KOPT-K1 (cell line): ENCODE results near the gene ADSL.
A peak's percentile ranks its signal among the peaks of the same experiment; 100 is the strongest.
"Not testable (repeated sequence)": the region's sequence is repeated elsewhere in the genome, so short reads cannot be mapped to it uniquely, and the experiment has no call there.

Source experiments
- H3K27ac ChIP-seq: fragments of 200-600 bp; sonication (generic); 2 replicates; pipeline ENCODE4 v1.5.1; 2016; ENCODE audit warnings: antibody characterized with exemption, mild to moderate bottlenecking, low read depth, low read length; ENCODE audit not compliant: poor library complexity, severe bottlenecking
- H3K36me3 ChIP-seq: fragments of 200-600 bp; sonication (generic); 2 replicates; pipeline ENCODE4 v1.5.1; 2017; ENCODE audit warnings: antibody characterized with exemption, mild to moderate bottlenecking, low read length, moderate library complexity; ENCODE audit not compliant: insufficient read depth
- H3K9me3 ChIP-seq: fragments of 200-600 bp; sonication (generic); 2 replicates; pipeline ENCODE4 v1.5.1; 2017; ENCODE audit warnings: antibody characterized with exemption, low read length, mild to moderate bottlenecking; ENCODE audit not compliant: insufficient read depth, poor library complexity, severe bottlenecking

The ADSL gene

GRCh38 chr22:40376149-40376548 is 29.8 kb downstream of the ADSL start:
- no peaks in the 10 kb centered on the region for H3K9me3 ChIP-seq
- peaks cover 17% of the 10 kb centered on the region for H3K36me3 ChIP-seq
- H3K27ac ChIP-seq = no peak overlapping the region

- no peaks in the 10 kb centered on the region for H3K9me3 ChIP-seq
- H3K27ac ChIP-seq = no peak overlapping the region
- peaks cover 13% of the 10 kb centered on the region for H3K36me3 ChIP-seq
Observed at GRCh38 chr22:40377931-40378330, 31.6 kb downstream of the ADSL start.

GRCh38 chr22:40378448-40378847 is 32.1 kb downstream of the ADSL start:
- H3K27ac ChIP-seq, H3K9me3 ChIP-seq, H3K36me3 ChIP-seq: not testable (repeated sequence)

GRCh38 chr22:40381461-40381860 is 35.2 kb downstream of the ADSL start:
- no peak overlapping the region for H3K27ac ChIP-seq

GRCh38 chr22:40383905-40384304 is 37.6 kb downstream of the ADSL start:
- Histone ChIP-seq H3K27ac (no peak overlapping the region), H3K9me3 (no peaks in the 10 kb centered on the region), H3K36me3 (no peaks in the 10 kb centered on the region)

More at GRCh38 chr22:40381461-40381860, 35.2 kb downstream of the ADSL start:
- H3K36me3 ChIP-seq = no peaks in the 10 kb centered on the region
- no peaks in the 10 kb centered on the region for H3K9me3 ChIP-seq

- no peaks in the 10 kb centered on the region for H3K9me3 ChIP-seq
- peak overlapping the region; percentile 70 for H3K27ac ChIP-seq
- H3K36me3 ChIP-seq = no peaks in the 10 kb centered on the region
Observed at GRCh38 chr22:40385036-40385782, 38.9 kb downstream of the ADSL start.

GRCh38 chr22:40387746-40388145 is 41.4 kb downstream of the ADSL start:
- H3K27ac ChIP-seq = no peak overlapping the region
- no peaks in the 10 kb centered on the region for H3K9me3 ChIP-seq
- H3K36me3 ChIP-seq = no peaks in the 10 kb centered on the region

GRCh38 chr22:40388231-40388630 is 41.9 kb downstream of the ADSL start:
- Histone ChIP-seq H3K36me3 (no peaks in the 10 kb centered on the region), H3K27ac (no peak overlapping the region), H3K9me3 (no peaks in the 10 kb centered on the region)

- H3K36me3 ChIP-seq = no peaks in the 10 kb centered on the region
- no peak overlapping the region for H3K27ac ChIP-seq
- no peaks in the 10 kb centered on the region for H3K9me3 ChIP-seq
Observed at GRCh38 chr22:40391417-40391816, 45.1 kb downstream of the ADSL start.

- Histone ChIP-seq H3K27ac (no peak overlapping the region), H3K9me3 (no peaks in the 10 kb centered on the region), H3K36me3 (no peaks in the 10 kb centered on the region)
Observed at GRCh38 chr22:40392618-40393017, 46.3 kb downstream of the ADSL start.

GRCh38 chr22:40394607-40395006 is 48.3 kb downstream of the ADSL start:
- Histone ChIP-seq H3K9me3 (no peaks in the 10 kb centered on the region), H3K36me3 (no peaks in the 10 kb centered on the region), H3K27ac (peak overlapping the region; percentile 13)

GRCh38 chr22:40395607-40396006 is 49.3 kb downstream of the ADSL start:
- H3K36me3 ChIP-seq = no peaks in the 10 kb centered on the region
- H3K27ac ChIP-seq = no peak overlapping the region
- no peaks in the 10 kb centered on the region for H3K9me3 ChIP-seq

- H3K36me3 ChIP-seq = no peaks in the 10 kb centered on the region
- H3K9me3 ChIP-seq = no peaks in the 10 kb centered on the region
- H3K27ac ChIP-seq = no peak overlapping the region
Observed at GRCh38 chr22:40396882-40397281, 50.6 kb downstream of the ADSL start.

GRCh38 chr22:40397396-40397795 is 51.1 kb downstream of the ADSL start:
- Histone ChIP-seq H3K9me3 (no peaks in the 10 kb centered on the region), H3K27ac (no peak overlapping the region), H3K36me3 (peaks cover 4% of the 10 kb centered on the region; the same call in 1 of the 2 replicates)

GRCh38 chr22:40399621-40400020 is 53.3 kb downstream of the ADSL start:
- Histone ChIP-seq H3K36me3 (peaks cover 26% of the 10 kb centered on the region), H3K9me3 (no peaks in the 10 kb centered on the region), H3K27ac (peak overlapping the region; percentile 61)

GRCh38 chr22:40400159-40400558 is 53.9 kb downstream of the ADSL start:
- H3K36me3 ChIP-seq = peaks cover 31% of the 10 kb centered on the region
- peak overlapping the region; percentile 61 for H3K27ac ChIP-seq
- no peaks in the 10 kb centered on the region for H3K9me3 ChIP-seq
